Amygdala (tissue), 56 donors: ENCODE measurements around the gene MYO18A.
"Not testable (repeated sequence)": the region's sequence is repeated elsewhere in the genome, so short reads cannot be mapped to it uniquely, and the experiment has no call there.

Experiments
- DNase-seq, 56 donors: peaks; one replicate each; lab custom pipeline; 2025; lab: John Stamatoyannopoulos, UW

MYO18A gene

DNA sequence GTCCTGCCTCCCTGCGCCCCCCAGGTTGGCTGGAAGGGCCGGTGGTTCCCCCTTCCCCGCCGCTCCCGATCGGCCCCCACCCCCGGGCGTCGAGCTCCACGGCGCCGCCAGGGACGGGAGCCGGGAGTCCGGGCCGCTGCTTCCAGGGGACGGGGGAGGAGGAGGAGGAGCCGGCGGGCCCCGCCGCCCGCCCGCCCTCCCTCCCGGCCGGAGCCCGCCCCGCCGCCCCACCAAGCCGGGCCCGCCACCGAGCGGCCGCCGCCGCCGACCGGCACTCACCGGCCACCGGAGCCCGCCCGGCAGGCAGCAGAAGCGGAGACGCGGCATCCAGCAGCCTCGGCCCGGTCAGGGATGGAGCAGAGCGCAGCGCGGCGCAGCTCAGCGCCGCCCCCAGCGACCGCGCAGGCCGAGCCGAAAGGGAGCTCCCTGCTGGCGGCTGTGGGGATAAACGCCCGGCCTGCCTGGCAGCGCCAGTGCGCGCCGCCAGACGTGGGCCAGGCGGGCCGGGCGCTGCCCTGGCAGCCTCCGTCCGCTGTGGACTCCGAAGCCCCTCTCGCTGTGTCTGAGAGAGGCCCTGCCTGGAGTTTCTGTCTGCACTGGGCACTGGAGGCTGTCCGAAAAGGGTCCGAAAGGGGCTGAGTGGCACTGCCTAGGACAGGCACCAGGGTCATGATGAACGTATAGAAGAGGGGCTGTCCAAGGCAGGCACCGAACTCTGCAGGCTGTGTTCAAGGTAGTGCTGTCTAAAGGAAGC lies at the start of gene MYO18A:
Gene MYO18A, minus strand, starts transcription at position 365 of the 754 bp plus-strand sequence. CDS start 13,458 bp downstream, outside the sequence.
- peak in 49 of 56 donors; percentile 30 to 89 (median 72) for DNase-seq

GRCh38 chr17:29225396-29225795 lies 45.2 kb upstream of the MYO18A start:
- no peak for DNase-seq

- not testable (repeated sequence) for DNase-seq
Measured at GRCh38 chr17:29221338-29221737, 41.1 kb upstream of the MYO18A start.

DNA sequence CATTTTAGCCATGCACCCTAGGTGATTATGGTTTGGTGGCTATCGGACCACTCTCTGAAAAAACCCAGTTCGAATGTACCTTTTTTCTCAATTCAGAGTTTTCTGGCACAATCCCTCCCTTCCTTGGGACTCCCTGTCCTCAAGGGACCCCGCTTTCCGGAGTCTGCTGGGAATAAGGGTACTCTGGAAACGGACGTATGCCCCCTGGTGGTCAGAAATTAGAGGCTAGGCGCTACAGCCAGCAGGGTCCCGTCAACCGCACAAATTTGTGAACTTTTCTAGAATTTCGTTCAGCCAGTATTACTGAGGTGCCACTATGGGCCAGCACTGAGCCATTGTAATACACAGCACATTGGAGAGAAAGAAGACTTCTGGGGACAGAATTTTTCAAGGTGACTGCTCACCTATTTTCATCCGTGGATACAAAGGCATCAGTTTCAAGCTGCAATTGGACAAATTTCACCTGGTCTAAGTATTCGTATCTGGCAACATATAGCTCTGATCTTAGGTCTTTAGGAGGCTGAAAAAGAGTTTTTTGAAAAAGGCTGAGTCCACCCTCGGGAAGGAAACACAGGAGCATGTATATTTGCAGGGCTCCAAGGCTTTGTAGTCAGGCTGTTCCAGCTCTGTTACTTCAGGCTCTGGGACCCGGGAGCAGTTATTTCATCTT lies 39.3 kb upstream of the MYO18A start:
- DNase-seq, result peak in 54 of 56 donors; percentile 24 to 92 (median 74)

GRCh38 chr17:29216856-29217255 lies 36.7 kb upstream of the MYO18A start:
- no peak for DNase-seq

GRCh38 chr17:29216181-29216580 lies 36.0 kb upstream of the MYO18A start:
- no peak for DNase-seq

DNA sequence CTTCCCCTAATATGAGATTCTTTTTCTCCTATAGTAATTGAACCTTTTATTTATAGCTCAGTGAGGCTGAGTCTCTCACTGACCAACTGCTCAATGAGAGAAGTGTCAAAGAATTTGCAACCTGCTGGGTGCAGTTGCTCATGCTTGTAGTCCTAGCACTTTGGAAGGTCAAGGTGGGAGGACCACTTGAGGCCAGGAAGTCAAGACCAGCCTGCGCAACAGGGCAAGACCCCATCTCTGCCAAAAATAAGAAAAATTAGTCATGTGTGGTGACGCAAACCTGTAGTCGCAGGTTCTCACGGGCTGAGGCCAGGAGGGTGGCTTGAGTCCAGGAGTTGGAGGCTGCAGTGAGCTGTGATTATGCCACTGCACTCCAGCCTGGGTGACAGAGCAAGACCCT lies 35.5 kb upstream of the MYO18A start:
- no peak for DNase-seq

- DNase-seq, result no peak
Measured at GRCh38 chr17:29215174-29215573, 35.0 kb upstream of the MYO18A start.

- DNase-seq, result no peak
Measured at GRCh38 chr17:29214215-29215146, 34.3 kb upstream of the MYO18A start.

DNA sequence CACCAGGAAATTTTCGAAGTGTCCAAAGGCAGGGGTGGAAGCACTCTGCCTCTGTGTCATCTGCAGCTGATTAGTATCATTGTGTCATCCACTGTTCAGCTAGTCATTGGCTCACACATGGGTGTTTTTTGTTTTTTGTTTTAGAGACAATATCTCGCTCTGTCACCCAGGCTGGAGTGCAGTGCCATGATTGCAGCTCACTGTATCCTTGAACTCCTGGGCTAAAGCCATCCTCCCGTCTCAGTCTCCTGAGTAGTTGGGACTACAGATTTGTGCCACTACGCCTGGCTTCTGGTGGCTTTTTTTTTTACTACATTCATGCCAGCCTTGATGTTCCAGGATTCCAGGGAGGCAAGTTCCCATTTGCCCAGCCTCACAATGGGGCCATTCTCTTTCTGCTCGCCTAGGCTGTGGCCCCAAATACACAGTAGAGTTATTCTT lies 32.5 kb upstream of the MYO18A start:
- peak in 53 of 56 donors; percentile 18 to 92 (median 66) for DNase-seq

DNA sequence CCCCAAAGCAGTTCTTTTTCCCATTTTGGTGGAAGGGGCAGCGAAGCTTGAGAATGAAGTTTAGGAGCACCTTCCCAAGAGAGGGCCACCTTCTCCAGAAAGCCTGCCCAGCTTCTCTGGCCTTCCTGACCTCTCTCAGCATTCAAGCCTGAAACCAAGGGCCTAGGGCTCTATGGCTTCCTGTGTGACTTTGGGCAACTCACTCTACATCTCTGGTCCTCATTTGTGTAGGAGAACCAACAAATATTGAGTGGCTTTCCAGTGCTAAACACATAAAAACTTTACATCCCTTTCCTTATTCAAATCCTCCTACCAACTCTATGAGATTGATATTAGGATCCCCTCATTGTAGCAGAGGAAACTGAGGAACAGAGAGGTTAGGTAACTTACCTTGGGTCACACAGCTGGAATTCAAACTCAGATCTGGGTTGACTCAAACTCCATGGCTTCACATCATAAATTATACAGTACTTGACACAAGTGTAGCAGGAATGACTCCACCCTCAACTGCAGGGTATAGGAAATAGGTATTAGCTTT lies 32.0 kb upstream of the MYO18A start:
- no peak for DNase-seq

GRCh38 chr17:29210879-29211278 lies 30.7 kb upstream of the MYO18A start:
- no peak for DNase-seq

- no peak for DNase-seq
Measured at GRCh38 chr17:29209073-29209472, 28.9 kb upstream of the MYO18A start.

GRCh38 chr17:29207975-29208374 lies 27.8 kb upstream of the MYO18A start:
- no peak for DNase-seq

DNA sequence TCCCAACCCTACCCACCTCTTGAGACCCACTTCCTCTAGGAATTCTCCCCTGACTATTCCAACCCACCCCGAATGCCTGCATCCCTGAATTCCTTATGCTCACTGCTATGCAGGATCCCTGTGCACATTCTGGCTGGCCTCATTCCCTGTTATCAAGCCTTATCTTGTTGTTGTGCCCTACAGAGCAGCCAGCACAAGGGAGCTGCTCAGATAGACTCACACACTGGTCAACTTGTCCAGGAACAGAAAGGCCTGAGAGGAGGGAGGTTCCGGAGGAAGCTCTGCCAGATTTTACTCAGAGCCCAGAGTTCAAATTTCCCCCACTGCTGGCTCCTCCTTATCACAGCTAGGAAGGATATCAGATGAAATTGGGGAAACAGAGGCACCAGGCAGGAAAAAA lies 24.8 kb upstream of the MYO18A start:
- peak in 1 of 56 donors; percentile 7 for DNase-seq

GRCh38 chr17:29204068-29204804 lies 24.0 kb upstream of the MYO18A start:
- DNase-seq, result not testable (repeated sequence)

GRCh38 chr17:29197516-29198272 lies 17.5 kb upstream of the MYO18A start:
- peak in 1 of 56 donors; percentile 17 for DNase-seq

GRCh38 chr17:29196769-29197515 lies 16.7 kb upstream of the MYO18A start:
- DNase-seq, result no peak
